CD4-positive, alpha-beta memory T cell (primary cell): ENCODE data around the gene PDCD2L. TPM values are rescaled to one million over a fixed set of nuclear protein-coding genes. Genes with fewer than 3 reads are reported as not detected.

Experiments used
- CTCF ChIA-PET: fragments of 350-600 bp; sonication (Branson Sonifier 250); formaldehyde crosslinking; loops from one replicate; lab custom pipeline; 2021; ENCODE audit warnings: inconsistent platforms; ENCODE audit not compliant: partially characterized antibody; lab: Charles Lee
- POLR2A ChIA-PET: fragments of 350-600 bp; sonication (Branson Sonifier 250); formaldehyde crosslinking; loops from one replicate; lab custom pipeline; 2021; ENCODE audit not compliant: partially characterized antibody; lab: Charles Lee
- DNase-seq, 5 donors: peaks; one replicate each; pipeline versions ENCODE4 v3.0.0 to v3.0.0-alpha.2; 2020 to 2022; ENCODE audit warnings: mixed read lengths in 1 of 5
- H3K27ac ChIP-seq: one replicate; pipeline ENCODE4 v1.7.0; 2013; ENCODE audit warnings: low read depth, low read length
- H3K27me3 ChIP-seq: 2 replicates; pipeline ENCODE4 v1.7.0; 2013; ENCODE audit warnings: mild to moderate bottlenecking, low read length, moderate library complexity; ENCODE audit not compliant: insufficient read depth
- H3K36me3 ChIP-seq: 2 replicates; pipeline ENCODE4 v1.7.0; 2013; ENCODE audit warnings: mild to moderate bottlenecking, low read length, moderate library complexity; ENCODE audit not compliant: insufficient read depth
- H3K4me1 ChIP-seq: 2 replicates; pipeline ENCODE4 v1.7.0; 2013; ENCODE audit warnings: mild to moderate bottlenecking, low read length, moderate library complexity; ENCODE audit not compliant: insufficient read depth
- H3K4me3 ChIP-seq, 2 donors: one replicate each; pipeline ENCODE4 v1.7.0; 2013; ENCODE audit warnings: low read length in 2 of 2, mild to moderate bottlenecking in 1 of 2
- H3K9me3 ChIP-seq, 2 donors: one replicate each; pipeline ENCODE4 v1.7.0; 2013; ENCODE audit warnings: low read length in 2 of 2, control low read depth in 1 of 2; ENCODE audit not compliant: control insufficient read depth in 1 of 2
- H3K27ac Mint-ChIP-seq, 7 donors: one replicate each; pipeline ENCODE4 v1.8.0; 2020 to 2021; ENCODE audit warnings: mixed read lengths in 7 of 7, mild to moderate bottlenecking in 6 of 7, inconsistent platforms in 3 of 7, moderate library complexity in 3 of 7
- H3K27me3 Mint-ChIP-seq, 2 donors: one replicate each; pipeline ENCODE4 v1.8.0; 2020 to 2021; ENCODE audit warnings: mixed read lengths in 2 of 2
- H3K36me3 Mint-ChIP-seq, 2 donors: one replicate each; pipeline ENCODE4 v1.8.0; 2020 to 2021; ENCODE audit warnings: mixed read lengths in 2 of 2, inconsistent platforms in 1 of 2, mild to moderate bottlenecking in 1 of 2
- H3K4me1 Mint-ChIP-seq, 4 donors: one replicate each; pipeline ENCODE4 v1.8.0; 2020 to 2021; ENCODE audit warnings: mixed read lengths in 4 of 4, mild to moderate bottlenecking in 1 of 4
- H3K4me3 Mint-ChIP-seq, 8 donors: one replicate each; pipeline ENCODE4 v1.8.0; 2020 to 2021; ENCODE audit warnings: mixed read lengths in 8 of 8, mild to moderate bottlenecking in 7 of 8, moderate library complexity in 6 of 8, inconsistent platforms in 3 of 8
- H3K9me3 Mint-ChIP-seq, 8 donors: one replicate each; pipeline ENCODE4 v1.8.0; 2020 to 2021; ENCODE audit warnings: mixed read lengths in 8 of 8, mild to moderate bottlenecking in 5 of 8, inconsistent platforms in 3 of 8, moderate library complexity in 1 of 8
- intact Hi-C: fragments of 100-400 bp; cut with micrococcal nuclease; formaldehyde crosslinking; loops from one replicate; pipeline ENCODE4 v1.15.1; 2023
- polyA plus RNA-seq, 2 donors: library from polyadenylated mRNA; unstranded; fragments of 300-500 nt; fragmentation: Illumina TruSeq; gene quantifications; one replicate each; pipeline ENCODE4 v1.2.3, GENCODE V29; 2021
- total RNA-seq, 2 experiments: library from RNA; stranded (reverse); gene quantifications; one replicate each; pipeline ENCODE4 v1.2.3, GENCODE V29; 2021

PDCD2L gene
- total and polyA plus RNA-seq, 4 experiments from 2014 or later = 8.8 to 18.9 (median 11.9) TPM

GRCh38 chr19:34409189-34410164, 5.3 kb downstream of the PDCD2L start:
- H3K27me3 Mint-ChIP-seq = no peaks in the 10 kb centered on the region
- no peak overlapping the region for H3K4me3 Mint-ChIP-seq
- H3K9me3 ChIP-seq = no peaks in the 10 kb centered on the region
- intact Hi-C loops = no loop called here
- peaks cover 11% of the 10 kb centered on the region for H3K4me1 ChIP-seq
- POLR2A ChIA-PET = no interaction called here
- H3K27ac Mint-ChIP-seq = peak overlapping the region in 1 of 7 donors; percentile 24
- H3K27ac ChIP-seq = no peak overlapping the region
- H3K4me3 ChIP-seq = no peak overlapping the region
- CTCF ChIA-PET = no interaction called here
- peaks cover 4 to 18% (median 13%) of the 10 kb centered on the region in 4 donors for H3K4me1 Mint-ChIP-seq
- H3K27me3 ChIP-seq = no peaks in the 10 kb centered on the region
- H3K9me3 Mint-ChIP-seq = no peaks in the 10 kb centered on the region
- no peak for DNase-seq
- H3K36me3 ChIP-seq = peaks cover 9% of the 10 kb centered on the region
- peaks cover 17 to 20% of the 10 kb centered on the region in 2 donors for H3K36me3 Mint-ChIP-seq

- Mint-ChIP-seq H3K4me1 (peaks cover 1 to 14% (median 10%) of the 10 kb centered on the region in 4 donors), H3K9me3 (no peaks in the 10 kb centered on the region), H3K27me3 (no peaks in the 10 kb centered on the region), H3K4me3 (no peak overlapping the region), H3K27ac (no peak overlapping the region), H3K36me3 (peaks cover 22 to 27% of the 10 kb centered on the region in 2 donors)
- no peak for DNase-seq
- CTCF ChIA-PET = interaction anchor here (1.3 kb wide), 1 partner anchor 21 kb away, joined by 3 read pairs; no protein-coding TSS in a partner anchor
- Histone ChIP-seq H3K27ac (no peak overlapping the region), H3K4me1 (no peaks in the 10 kb centered on the region), H3K36me3 (peaks cover 14% of the 10 kb centered on the region), H3K4me3 (no peak overlapping the region), H3K27me3 (no peaks in the 10 kb centered on the region), H3K9me3 (no peaks in the 10 kb centered on the region)
- intact Hi-C loops = no loop called here
- POLR2A ChIA-PET = no interaction called here
These were observed 7.0 kb downstream of the PDCD2L start for GRCh38 chr19:34411216-34411615.

- Mint-ChIP-seq H3K36me3 (peaks cover 19 to 41% of the 10 kb centered on the region in 2 donors), H3K27me3 (no peaks in the 10 kb centered on the region), H3K27ac (no peak overlapping the region), H3K4me3 (no peak overlapping the region), H3K9me3 (no peaks in the 10 kb centered on the region), H3K4me1 (peaks cover 0 to 2% (median under 1%) of the 10 kb centered on the region in 4 donors)
- H3K27me3 ChIP-seq = no peaks in the 10 kb centered on the region
- no peak for DNase-seq
- H3K9me3 ChIP-seq = no peaks in the 10 kb centered on the region
- intact Hi-C loops = no loop called here
- ChIA-PET POLR2A (interaction anchor here (1.6 kb wide), 1 partner anchor 12 kb away, joined by 8 read pairs; the partner anchor contains the start of gene UBA2), CTCF (interaction anchor here (1.4 kb wide), 1 partner anchor 16 kb away, joined by 4 read pairs; no protein-coding TSS in a partner anchor)
- no peak overlapping the region for H3K4me3 ChIP-seq
- peaks cover 8% of the 10 kb centered on the region for H3K36me3 ChIP-seq
- H3K27ac ChIP-seq = no peak overlapping the region
- no peaks in the 10 kb centered on the region for H3K4me1 ChIP-seq
These were observed 11.9 kb downstream of the PDCD2L start for GRCh38 chr19:34416021-34416545.

DNA sequence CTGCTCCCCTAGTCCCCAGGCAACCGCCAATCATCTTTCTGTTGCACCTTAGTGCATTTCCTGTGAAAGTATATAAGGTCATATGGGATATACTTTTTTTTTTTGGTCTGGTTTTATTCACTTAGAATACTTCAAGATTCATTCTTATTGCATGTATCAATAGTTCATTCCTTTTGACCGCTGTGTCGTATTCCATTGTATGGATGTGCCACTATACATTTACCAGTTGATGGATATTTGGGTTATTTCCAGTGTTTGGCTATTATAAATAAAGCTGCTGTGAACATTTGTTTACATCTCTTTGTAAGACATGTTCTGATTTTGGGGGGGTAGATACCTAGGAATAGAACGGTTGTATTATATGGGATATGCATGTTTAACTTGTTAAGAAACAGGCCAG, 14.1 kb downstream of the PDCD2L start:
- Mint-ChIP-seq H3K9me3 (no peaks in the 10 kb centered on the region), H3K27me3 (no peaks in the 10 kb centered on the region), H3K4me3 (no peak overlapping the region), H3K36me3 (peaks cover 19 to 46% of the 10 kb centered on the region in 2 donors), H3K4me1 (peaks cover 0 to 2% (median under 1%) of the 10 kb centered on the region in 4 donors), H3K27ac (no peak overlapping the region)
- Histone ChIP-seq H3K27ac (no peak overlapping the region), H3K27me3 (no peaks in the 10 kb centered on the region), H3K9me3 (no peaks in the 10 kb centered on the region), H3K36me3 (peaks cover 8% of the 10 kb centered on the region), H3K4me3 (no peak overlapping the region), H3K4me1 (no peaks in the 10 kb centered on the region)
- POLR2A ChIA-PET = no interaction called here
- intact Hi-C loops = no loop called here
- CTCF ChIA-PET = no interaction called here
- DNase-seq = no peak

DNA sequence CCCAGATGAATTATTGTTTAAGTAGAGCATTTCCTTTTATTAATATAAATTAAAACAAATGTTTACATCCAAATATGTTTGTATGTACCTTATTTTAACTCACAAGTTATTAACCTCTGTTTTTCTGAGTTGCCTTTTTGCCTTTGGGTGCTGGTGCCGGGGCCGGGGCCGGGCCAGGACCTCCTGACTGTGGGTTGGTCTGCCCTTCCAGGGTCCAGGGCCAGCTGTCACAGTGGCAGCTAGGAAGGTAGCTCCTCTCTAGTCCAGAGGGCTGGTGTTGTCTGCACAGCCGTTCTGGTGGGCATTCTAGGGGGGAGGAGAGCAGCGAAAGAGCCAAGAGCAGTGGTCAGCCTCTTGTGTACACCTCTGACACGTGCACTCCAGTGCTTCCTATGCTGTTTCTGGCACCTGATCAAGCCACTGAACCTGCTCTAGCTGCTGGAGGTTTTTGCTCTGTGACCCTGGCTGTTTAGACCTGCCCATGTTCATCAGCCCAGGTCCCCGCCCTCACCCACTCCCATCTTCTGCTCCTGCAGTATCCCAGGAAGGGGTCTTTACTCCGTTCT, 22.0 kb downstream of the PDCD2L start:
- no peaks in the 10 kb centered on the region for H3K9me3 Mint-ChIP-seq
- H3K27me3 ChIP-seq = no peaks in the 10 kb centered on the region
- peak overlapping the region in 3 of 8 donors; percentile 21 to 64 (median 46) for H3K4me3 Mint-ChIP-seq
- H3K27ac Mint-ChIP-seq = peak overlapping the region in 1 of 7 donors; percentile 22
- H3K4me1 ChIP-seq = peaks cover 29% of the 10 kb centered on the region
- no peaks in the 10 kb centered on the region for H3K9me3 ChIP-seq
- POLR2A ChIA-PET = no interaction called here
- H3K36me3 Mint-ChIP-seq = peaks cover 7 to 25% of the 10 kb centered on the region in 2 donors
- DNase-seq = no peak
- CTCF ChIA-PET = interaction anchor here (1.2 kb wide), 1 partner anchor 88 kb away, joined by 3 read pairs; no protein-coding TSS in a partner anchor
- intact Hi-C loops = loop anchor here (10.0 kb wide), 1 partner anchor 251 kb away; the partner anchor contains the start of gene LSM14A
- no peak overlapping the region for H3K27ac ChIP-seq
- H3K36me3 ChIP-seq = peaks cover 5% of the 10 kb centered on the region
- no peaks in the 10 kb centered on the region for H3K27me3 Mint-ChIP-seq
- no peak overlapping the region for H3K4me3 ChIP-seq
- peaks cover 11 to 31% (median 21%) of the 10 kb centered on the region in 4 donors for H3K4me1 Mint-ChIP-seq

GRCh38 chr19:34428549-34429285, 24.5 kb downstream of the PDCD2L start:
- ChIA-PET POLR2A (interaction anchor here (0.7 to 2.2 kb wide), 12 partner anchors 13 to 257 kb away, joined by 3 to 20 read pairs (median 4); partner anchors contain the start of genes LSM14A, PDCD2L and ZNF302), CTCF (interaction anchor here (0.7 to 1.5 kb wide), 4 partner anchors 9 to 411 kb away, joined by 4 to 6 read pairs (median 5); no protein-coding TSS in a partner anchor)
- peaks cover 20 to 42% (median 31%) of the 10 kb centered on the region in 4 donors for H3K4me1 Mint-ChIP-seq
- intact Hi-C loops = loop anchor here (1.0 to 10.0 kb wide), 3 partner anchors 24 to 254 kb away; partner anchors contain the start of genes LSM14A and PDCD2L
- Histone ChIP-seq H3K4me3 (peak overlapping the region; percentile 72 to 84), H3K27me3 (no peaks in the 10 kb centered on the region), H3K9me3 (no peaks in the 10 kb centered on the region), H3K4me1 (peaks cover 38% of the 10 kb centered on the region), H3K27ac (peak overlapping the region; percentile 93), H3K36me3 (peaks cover 12% of the 10 kb centered on the region)
- H3K27me3 Mint-ChIP-seq = no peaks in the 10 kb centered on the region
- H3K4me3 Mint-ChIP-seq = peak overlapping the region; percentile 96 to 98 (median 97)
- peak overlapping the region; percentile 93 to 98 (median 96) for H3K27ac Mint-ChIP-seq
- peaks cover 16 to 32% of the 10 kb centered on the region in 2 donors for H3K36me3 Mint-ChIP-seq
- DNase-seq = peak in 1 of 5 donors; percentile 23
- H3K9me3 Mint-ChIP-seq = no peaks in the 10 kb centered on the region
